HepG2 (cell line): ENCODE results near the gene TRIO. TPM values are rescaled to one million over a fixed set of nuclear protein-coding genes. Genes with fewer than 3 reads are reported as not detected.

Experiments
- ATAC-seq: fragments of 200-7000 bp; cut with Tn5 transposase; 3 replicates; pipeline ENCODE4 v1.9.1; 2020; ENCODE audit warnings: mild to moderate bottlenecking, moderate library complexity
- BruUV-seq: library from RNA; stranded (reverse); fragments of 400-500 nt; replicated peaks from 2 replicates; lab custom pipeline; 2021; lab: Mats Ljungman, UMichigan
- CTCF ChIA-PET: fragments of 300-600 bp; formaldehyde crosslinking; extraction: SDS; loops from one replicate; lab custom pipeline; 2021; ENCODE audit warnings: low total read pairs, inconsistent platforms, low intra/inter-chr PET ratio; lab: Yijun Ruan, JAX
- POLR2A ChIA-PET: fragments of 350-600 bp; sonication (Branson Sonifier 250); formaldehyde crosslinking; loops from one replicate; lab custom pipeline; 2020; ENCODE audit warnings: antibody characterized with exemption, inconsistent platforms; lab: Yijun Ruan, JAX
- DNase-seq: peaks from one replicate; pipeline ENCODE4 v3.0.0-alpha.2; 2015; ENCODE audit warnings: low spot score
- FAIRE-seq: peaks from 3 replicates; lab custom pipeline; 2011; peaks lifted over from hg19 to GRCh38; lab: Jason Lieb, UNC
- H2AFZ ChIP-seq: one replicate; pipeline ENCODE4 v1.6.1; 2011; ENCODE audit warnings: low read length, inconsistent platforms
- H3K27ac ChIP-seq: fragments of 300-600 bp; 3 replicates; pipeline ENCODE4 v1.8.0; 2011; ENCODE audit warnings: mixed run types, mild to moderate bottlenecking, mixed read lengths, low read length, inconsistent platforms; ENCODE audit not compliant: insufficient read depth; ENCODE audit errors: extremely low read length
- H3K27me3 ChIP-seq, 2 experiments: fragments of 200-600 bp in 1 of 2; 2 replicates in 1 of 2; 3 replicates in 1 of 2; pipeline versions ENCODE4 v1.6.0 to v1.8.0; 2011; ENCODE audit warnings: low read length in 2 of 2, mild to moderate bottlenecking in 2 of 2, moderate library complexity in 2 of 2, inconsistent platforms in 1 of 2; ENCODE audit not compliant: insufficient read depth in 2 of 2, control insufficient read depth in 1 of 2
- H3K36me3 ChIP-seq, 2 experiments: fragments of 200-600 bp in 1 of 2; replicated peaks in 1 of 2; 2 replicates in 1 of 2; 3 replicates in 1 of 2; pipeline versions ENCODE4 v1.5.1 to v1.8.0; 2011; ENCODE audit warnings: low read length in 2 of 2, inconsistent platforms in 1 of 2; ENCODE audit not compliant: insufficient read depth in 2 of 2, control insufficient read depth in 1 of 2
- H3K4me1 ChIP-seq: 2 replicates; pipeline ENCODE4 v1.5.1; 2012; ENCODE audit warnings: low read length, inconsistent platforms; ENCODE audit not compliant: insufficient read depth
- H3K4me2 ChIP-seq: 2 replicates; pipeline ENCODE4 v1.6.0; 2011; ENCODE audit warnings: low read depth, low read length, inconsistent platforms
- H3K4me3 ChIP-seq, 3 experiments: fragments of 200-600 bp in 1 of 3; sonication (generic), shearing (Covaris generic) in 1 of 3; replicated peaks in 1 of 3; 2 replicates each; pipeline ENCODE4 v1.5.1; 2011 to 2016; ENCODE audit warnings: low read length in 3 of 3, inconsistent platforms in 2 of 3, low read depth in 2 of 3, mild to moderate bottlenecking in 2 of 3, control low read depth in 1 of 3, mixed read lengths in 1 of 3; ENCODE audit not compliant: insufficient read depth in 1 of 3
- H3K79me2 ChIP-seq: one replicate; pipeline ENCODE4 v1.6.1; 2011; ENCODE audit warnings: low read length, inconsistent platforms; ENCODE audit not compliant: insufficient read depth
- H3K9ac ChIP-seq: 2 replicates; pipeline ENCODE4 v1.6.0; 2011; ENCODE audit warnings: mild to moderate bottlenecking, low read depth, low read length, inconsistent platforms; ENCODE audit not compliant: insufficient read depth
- H3K9me3 ChIP-seq: 2 replicates; pipeline ENCODE4 v1.5.1; 2012; ENCODE audit warnings: mild to moderate bottlenecking, low read length
- H4K20me1 ChIP-seq: 2 replicates; pipeline ENCODE4 v1.6.0; 2011; ENCODE audit warnings: inconsistent platforms, mild to moderate bottlenecking, low read length, moderate library complexity; ENCODE audit not compliant: insufficient read depth
- ARNT ChIP-seq: fragments of 450-650 bp; IDR thresholded peaks from 2 replicates; pipeline ENCODE4 v1.6.1; 2017
- FIP1L1 ChIP-seq: fragments of 200-400 bp; formaldehyde crosslinking; IDR thresholded peaks from 2 replicates; pipeline ENCODE4 v1.6.1; 2018; ENCODE audit warnings: low read depth, mild to moderate bottlenecking, low read length, moderate library complexity, borderline replicate concordance; ENCODE audit not compliant: insufficient read depth
- HMG20A ChIP-seq: IDR thresholded peaks from 2 replicates; pipeline ENCODE4 v1.6.1; 2016; ENCODE audit warnings: borderline replicate concordance
- HNRNPLL ChIP-seq: fragments of 200-400 bp; formaldehyde crosslinking; IDR thresholded peaks from 2 replicates; pipeline ENCODE4 v1.6.1; 2017; ENCODE audit warnings: mild to moderate bottlenecking, low read depth, low read length; ENCODE audit not compliant: poor library complexity, severe bottlenecking
- HOXD1 ChIP-seq: sonication (generic); formaldehyde crosslinking; IDR thresholded peaks from 2 replicates; pipeline ENCODE4 v1.5.0; 2020; ENCODE audit warnings: missing genetic modification reagents
- JUND ChIP-seq: sonication (generic); formaldehyde crosslinking; IDR thresholded peaks from 2 replicates; pipeline ENCODE4 v1.8.0; 2022; ENCODE audit warnings: mild to moderate bottlenecking, missing genetic modification reagents
- MATR3 ChIP-seq: sonication (generic); formaldehyde crosslinking; IDR thresholded peaks from 2 replicates; pipeline ENCODE4 v1.4.0; 2020; ENCODE audit warnings: missing genetic modification reagents
- NAIF1 ChIP-seq: sonication (generic); formaldehyde crosslinking; IDR thresholded peaks from 2 replicates; pipeline ENCODE4 v1.5.0; 2020; ENCODE audit warnings: mild to moderate bottlenecking, missing genetic modification reagents, borderline replicate concordance
- PITX1 ChIP-seq: sonication (generic); formaldehyde crosslinking; IDR thresholded peaks from 2 replicates; pipeline ENCODE4 v1.5.1; 2020; ENCODE audit warnings: mild to moderate bottlenecking, missing genetic modification reagents
- RBM39 ChIP-seq: fragments of 200-400 bp; formaldehyde crosslinking; IDR thresholded peaks from one replicate; pipeline ENCODE4 v1.6.1; 2018; ENCODE audit warnings: antibody characterized with exemption, mild to moderate bottlenecking, low read depth, low read length; ENCODE audit not compliant: poor library complexity, severe bottlenecking
- RELA ChIP-seq: sonication (generic); formaldehyde crosslinking; IDR thresholded peaks from 2 replicates; pipeline ENCODE4 v1.4.0; 2020; ENCODE audit warnings: missing genetic modification reagents
- SIN3A ChIP-seq: IDR thresholded peaks from 2 replicates; pipeline ENCODE4 v1.6.1; 2011; ENCODE audit warnings: low read depth, mild to moderate bottlenecking, control low read depth, low read length, borderline replicate concordance
- TBX3 ChIP-seq: fragments of 450-650 bp; IDR thresholded peaks from 2 replicates; pipeline ENCODE4 v1.6.1; 2017; ENCODE audit warnings: antibody characterized with exemption, mild to moderate bottlenecking, inconsistent platforms, borderline replicate concordance
- TGIF2 ChIP-seq: IDR thresholded peaks from 2 replicates; pipeline ENCODE4 v1.6.1; 2016; ENCODE audit warnings: control low read depth, missing compliant biosample characterization
- ZNF121 ChIP-seq: sonication (generic); formaldehyde crosslinking; IDR thresholded peaks from 2 replicates; pipeline ENCODE4 v1.5.0; 2020; ENCODE audit warnings: mild to moderate bottlenecking, missing genetic modification reagents
- ZNF160 ChIP-seq: sonication (generic); formaldehyde crosslinking; IDR thresholded peaks from 2 replicates; pipeline ENCODE4 v1.8.0; 2022; ENCODE audit warnings: mild to moderate bottlenecking, inconsistent platforms, missing genetic modification reagents
- ZNF382 ChIP-seq: sonication (generic); formaldehyde crosslinking; IDR thresholded peaks from 2 replicates; pipeline ENCODE4 v1.5.0; 2020; ENCODE audit warnings: missing genetic modification reagents, mild to moderate bottlenecking, borderline replicate concordance
- ZNF468 ChIP-seq: sonication (generic); formaldehyde crosslinking; IDR thresholded peaks from 2 replicates; pipeline ENCODE4 v1.8.0; 2022; ENCODE audit warnings: mild to moderate bottlenecking, moderate library complexity, missing genetic modification reagents
- ZNF564 ChIP-seq: sonication (generic); formaldehyde crosslinking; IDR thresholded peaks from 2 replicates; pipeline ENCODE4 v1.8.1; 2023; ENCODE audit warnings: mild to moderate bottlenecking, missing genetic modification reagents
- ZNF598 ChIP-seq: sonication (generic); formaldehyde crosslinking; IDR thresholded peaks from 2 replicates; pipeline ENCODE4 v1.5.1; 2020; ENCODE audit warnings: mild to moderate bottlenecking, missing genetic modification reagents, borderline replicate concordance
- ZNF619 ChIP-seq: sonication (generic); formaldehyde crosslinking; IDR thresholded peaks from 2 replicates; pipeline ENCODE4 v1.4.0; 2020; ENCODE audit warnings: mild to moderate bottlenecking, missing genetic modification reagents
- WGBS: methylation state at CpG from one replicate; pipeline ENCODE4 v1.1.6; 2017; ENCODE audit warnings: low lambda C conversion rate; 5-methylcytosine and 5-hydroxymethylcytosine counted together
- in situ Hi-C: cut with HindIII; loops from 2 replicates; pipeline ENCODE4 v1.10.0; 2017; ENCODE audit warnings: low pct_unique_long_range_greater_than_20kb; ENCODE audit not compliant: extremely low pct_ligation_motif_present
- intact Hi-C: fragments of 100-400 bp; cut with micrococcal nuclease; formaldehyde crosslinking; loops from one replicate; pipeline ENCODE4 v1.10.0; 2022; ENCODE audit not compliant: unreplicated experiment
- polyA plus RNA-seq, 8 experiments: library from polyadenylated mRNA; depleted of rRNA in 3 of 8; stranded (reverse) in 7 of 8; unstranded in 1 of 8; fragments of >200 nt; fragmentation: Illumina TruSeq in 4 of 8; extraction: Trizol in 4 of 8; gene quantifications; 2 replicates each; pipeline versions ENCODE4 v1.2.1 to v1.2.3, GENCODE V29; 2011 to 2016; ENCODE audit warnings: low read depth in 4 of 8, missing spikeins in 1 of 8, mixed read lengths in 1 of 8; ENCODE audit not compliant: insufficient read depth in 1 of 8
- total RNA-seq, 5 experiments: library from RNA; depleted of rRNA; stranded (reverse); fragments of >200 nt; fragmentation: Illumina TruSeq; extraction: Trizol; gene quantifications; 2 replicates each; pipeline ENCODE4 v1.2.3, GENCODE V29; 2016; ENCODE audit warnings: low read depth in 1 of 5
- TF ChIP-seq, protein P1 (sequence below): sonication (generic); IDR thresholded peaks from 2 replicates; pipeline ENCODE4 v1.6.1; 2016; ENCODE audit warnings: low read depth, borderline replicate concordance

Gene TRIO
- total and polyA plus RNA-seq, 2 of the 13 experiments (the other 11 are each of a cell fraction or from before 2014, with no cell fraction given): 45.2 to 45.9 TPM

DNA sequence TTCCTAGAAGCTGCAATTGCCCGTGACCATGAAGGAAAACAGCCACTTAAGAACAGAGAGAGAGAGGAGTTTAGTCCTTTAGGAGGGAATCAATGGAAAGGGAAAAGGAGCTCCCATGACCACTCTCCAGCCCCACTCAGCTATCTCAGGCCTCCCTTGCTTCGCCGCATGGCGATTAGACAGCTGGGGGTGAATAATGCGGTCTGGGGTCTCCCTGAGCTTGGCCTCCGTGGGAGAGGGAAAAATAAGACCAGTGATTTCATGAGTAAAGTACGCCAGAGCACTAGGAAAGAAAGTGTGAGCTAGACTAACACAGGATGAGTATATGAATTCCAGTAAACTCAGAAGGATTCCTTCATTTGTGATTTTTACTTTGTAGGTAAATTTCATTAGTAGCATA lies 180.3 kb downstream of the TRIO start:
- Histone ChIP-seq H3K9me3 (no peaks in the 10 kb centered on the region), H3K36me3 (peaks cover 6 to 43% of the 10 kb centered on the region in 2 experiments), H3K4me1 (no peaks in the 10 kb centered on the region), H3K9ac (no peak overlapping the region), H3K4me3 (no peak overlapping the region), H3K27ac (no peak overlapping the region), H2AFZ (no peak overlapping the region), H3K4me2 (no peak overlapping the region), H3K27me3 (no peaks in the 10 kb centered on the region), H4K20me1 (no peaks in the 10 kb centered on the region), H3K79me2 (no peaks in the 10 kb centered on the region)
- no peak for DNase-seq
- CTCF ChIA-PET: no interaction called here
- ATAC-seq: no peak
- intact Hi-C loops (no loop called here), in situ Hi-C loops (no loop called here)
- POLR2A ChIA-PET: no interaction called here
- BruUV-seq: no TSS peak
- WGBS: 97% methylated on average over 7 of the region's 7 CpGs
- TF ChIP-seq ZNF564 (CRISPR knock-in tag): no peak
- TF ChIP-seq, protein P1, sequence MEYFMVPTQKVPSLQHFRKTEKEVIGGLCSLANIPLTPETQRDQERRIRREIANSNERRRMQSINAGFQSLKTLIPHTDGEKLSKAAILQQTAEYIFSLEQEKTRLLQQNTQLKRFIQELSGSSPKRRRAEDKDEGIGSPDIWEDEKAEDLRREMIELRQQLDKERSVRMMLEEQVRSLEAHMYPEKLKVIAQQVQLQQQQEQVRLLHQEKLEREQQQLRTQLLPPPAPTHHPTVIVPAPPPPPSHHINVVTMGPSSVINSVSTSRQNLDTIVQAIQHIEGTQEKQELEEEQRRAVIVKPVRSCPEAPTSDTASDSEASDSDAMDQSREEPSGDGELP: no peak
- no peak for TF ChIP-seq RBM39
- TF ChIP-seq HOXD1 (CRISPR knock-in tag): no peak
- no peak for TF ChIP-seq ZNF468
- TF ChIP-seq JUND (CRISPR knock-in tag): no peak
- TF ChIP-seq ZNF382: no peak
- no peak for TF ChIP-seq ZNF160 (CRISPR knock-in tag)
- TF ChIP-seq RELA (CRISPR knock-in tag): no peak
- FAIRE-seq: no peak

- Histone ChIP-seq H3K4me3 (no peak overlapping the region), H3K9ac (no peak overlapping the region), H3K27me3 (no peaks in the 10 kb centered on the region), H3K9me3 (no peaks in the 10 kb centered on the region), H3K79me2 (no peaks in the 10 kb centered on the region), H2AFZ (no peak overlapping the region), H3K36me3 (peaks cover 10 to 37% of the 10 kb centered on the region in 2 experiments), H3K27ac (no peak overlapping the region), H3K4me2 (no peak overlapping the region), H4K20me1 (no peaks in the 10 kb centered on the region), H3K4me1 (no peaks in the 10 kb centered on the region)
- in situ Hi-C loops (no loop called here), intact Hi-C loops (no loop called here)
- ATAC-seq (no peak), DNase-seq (no peak), FAIRE-seq (no peak)
- CTCF ChIA-PET: no interaction called here
- TF ChIP-seq TGIF2 (CRISPR knock-in tag) (no peak), ZNF121 (CRISPR knock-in tag) (no peak), ZNF619 (no peak), MATR3 (CRISPR knock-in tag) (no peak), HNRNPLL (no peak), ARNT (no peak), HMG20A (no peak), PITX1 (CRISPR knock-in tag) (no peak), ZNF598 (CRISPR knock-in tag) (no peak), FIP1L1 (no peak), TBX3 (no peak), SIN3A (no peak), NAIF1 (CRISPR knock-in tag) (no peak)
- BruUV-seq: no TSS peak
- WGBS: 97% methylated on average over 7 of the region's 7 CpGs
- POLR2A ChIA-PET: no interaction called here
These were observed 182.2 kb downstream of the TRIO start for GRCh38 chr5:14325369-14325768.
